Lower leg skin (tissue), 4 donors: ENCODE measurements around the gene FAM98C. TPM values are rescaled to one million over a fixed set of nuclear protein-coding genes. Genes with fewer than 3 reads are reported as not detected.

Experiments used
- DNase-seq, 2 donors: peaks; one replicate each; pipeline ENCODE4 v3.0.0-alpha.2; 2019; ENCODE audit warnings: low spot score in 2 of 2
- H3K4me3 ChIP-seq: fragments of 200-600 bp; sonication (generic); 2 replicates; pipeline ENCODE4 v1.5.1; 2017; ENCODE audit warnings: mild to moderate bottlenecking, low read depth; ENCODE audit not compliant: poor library complexity, severe bottlenecking
- CTCF ChIP-seq, 3 donors: fragments of 450-650 bp; IDR thresholded peaks; one replicate each; pipeline ENCODE4 v1.5.1; 2016; ENCODE audit warnings: antibody characterized with exemption in 3 of 3, mild to moderate bottlenecking in 3 of 3, moderate library complexity in 2 of 3
- POLR2A ChIP-seq, 2 donors: fragments of 450-650 bp; IDR thresholded peaks; one replicate each; pipeline ENCODE4 v1.6.1; 2016 to 2017; ENCODE audit warnings: antibody characterized with exemption in 2 of 2, mild to moderate bottlenecking in 1 of 2, moderate library complexity in 1 of 2
- WGBS, 2 donors: methylation state at CpG; one replicate each; pipeline ENCODE4 v1.1.5; 2018; 5-methylcytosine and 5-hydroxymethylcytosine counted together
- intact Hi-C: fragments of 100-400 bp; cut with DNase I; formaldehyde crosslinking; loops from one replicate; pipeline ENCODE4 v1.15.0; 2023; ENCODE audit warnings: low total_unique reads
- total RNA-seq, 4 donors: library from RNA; depleted of rRNA; stranded (reverse); fragments of >200 nt; gene quantifications; one replicate each; pipeline ENCODE4 v1.1.0, GENCODE V29; 2016

Gene FAM98C
- total RNA-seq, 4 donors from 2014 or later: 53.6 to 68.5 (median 60.7) TPM

GRCh38 chr19:38383184-38383583 lies 19.7 kb upstream of the FAM98C start:
- DNase-seq: no peak
- intact Hi-C loops: no loop called here
- WGBS, 2 donors: 54 to 57% methylated on average over 10 of the region's 10 CpGs
- TF ChIP-seq CTCF (IDR thresholded peaks at IDR 0.05): no peak
- TF ChIP-seq POLR2A (IDR thresholded peaks at IDR 0.05): no peak
- H3K4me3 ChIP-seq: no peak overlapping the region

- no peak for DNase-seq
- intact Hi-C loops: no loop called here
- 95 to 97% methylated on average over 2 of the region's 2 CpGs for WGBS, 2 donors
- H3K4me3 ChIP-seq: no peak overlapping the region
- no peak for TF ChIP-seq CTCF (IDR thresholded peaks at IDR 0.05)
- TF ChIP-seq POLR2A (IDR thresholded peaks at IDR 0.05): no peak
Observed at GRCh38 chr19:38383743-38384142, 19.1 kb upstream of the FAM98C start.

GRCh38 chr19:38384209-38385027 lies 18.5 kb upstream of the FAM98C start:
- intact Hi-C loops: no loop called here
- H3K4me3 ChIP-seq: no peak overlapping the region
- DNase-seq: no peak
- WGBS, 2 donors: 81 to 83% methylated on average over 9 to 10 of the region's 10 CpGs
- TF ChIP-seq CTCF (IDR thresholded peaks at IDR 0.05) (no peak), POLR2A (IDR thresholded peaks at IDR 0.05) (no peak)

- TF ChIP-seq POLR2A (IDR thresholded peaks at IDR 0.05) (no peak), CTCF (IDR thresholded peaks at IDR 0.05) (no peak)
- intact Hi-C loops: no loop called here
- no peak overlapping the region for H3K4me3 ChIP-seq
- WGBS, 2 donors: 83 to 87% methylated on average over 37 to 40 of the region's 40 CpGs
- DNase-seq: no peak
Observed at GRCh38 chr19:38385057-38385803, 17.7 kb upstream of the FAM98C start.

- no peak for DNase-seq
- WGBS, 2 donors: 67 to 70% methylated on average over 39 to 40 of the region's 40 CpGs
- intact Hi-C loops: no loop called here
- H3K4me3 ChIP-seq: no peak overlapping the region
- TF ChIP-seq POLR2A (IDR thresholded peaks at IDR 0.05): no peak
- TF ChIP-seq CTCF (IDR thresholded peaks at IDR 0.05): no peak
Observed at GRCh38 chr19:38385804-38386257, 17.1 kb upstream of the FAM98C start.
